BE2C (cell line): ENCODE measurements around the gene DCTN1.
A peak's percentile ranks its signal among the peaks of the same experiment; 100 is the strongest.

Source experiments
- DNase-seq: peaks from one replicate; pipeline ENCODE4 v3.0.0-alpha.2; 2020
- H3K27me3 ChIP-seq: fragments of 250-450 bp; sonication (Bioruptor Pico); 2 replicates; pipeline ENCODE4 v1.5.1; 2020; ENCODE audit warnings: mild to moderate bottlenecking
- H3K36me3 ChIP-seq: fragments of 250-450 bp; sonication (Bioruptor Pico); 2 replicates; pipeline ENCODE4 v1.5.1; 2020; ENCODE audit warnings: mild to moderate bottlenecking
- H3K4me1 ChIP-seq: fragments of 250-450 bp; sonication (Bioruptor Pico); 2 replicates; pipeline ENCODE4 v1.5.1; 2020
- H3K4me3 ChIP-seq: 2 replicates; pipeline ENCODE4 v1.5.1; 2011; ENCODE audit warnings: low read depth, low read length
- H3K9me3 ChIP-seq: fragments of 250-450 bp; sonication (Bioruptor Pico); 2 replicates; pipeline ENCODE4 v1.5.1; 2020
- CTCF ChIP-seq: IDR thresholded peaks from 2 replicates; pipeline ENCODE4 v1.5.1; 2012; ENCODE audit warnings: mild to moderate bottlenecking, low read depth, low read length

DCTN1 gene

GRCh38 chr2:74399785-74400184, 19.7 kb upstream of the DCTN1 start:
- H3K9me3 ChIP-seq: no peaks in the 10 kb centered on the region
- DNase-seq: peak; percentile 12
- H3K4me1 ChIP-seq: no peaks in the 10 kb centered on the region
- no peaks in the 10 kb centered on the region for H3K36me3 ChIP-seq
- no peak overlapping the region for H3K4me3 ChIP-seq
- TF ChIP-seq CTCF: peak; percentile 53
- no peaks in the 10 kb centered on the region for H3K27me3 ChIP-seq

GRCh38 chr2:74396149-74396548, 16.0 kb upstream of the DCTN1 start:
- no peaks in the 10 kb centered on the region for H3K36me3 ChIP-seq
- TF ChIP-seq CTCF: no peak
- no peak overlapping the region for H3K4me3 ChIP-seq
- H3K27me3 ChIP-seq: no peaks in the 10 kb centered on the region
- no peaks in the 10 kb centered on the region for H3K9me3 ChIP-seq
- DNase-seq: no peak
- H3K4me1 ChIP-seq: no peaks in the 10 kb centered on the region

- H3K9me3 ChIP-seq: no peaks in the 10 kb centered on the region
- no peaks in the 10 kb centered on the region for H3K36me3 ChIP-seq
- no peak for TF ChIP-seq CTCF
- no peaks in the 10 kb centered on the region for H3K27me3 ChIP-seq
- DNase-seq: no peak
- H3K4me1 ChIP-seq: no peaks in the 10 kb centered on the region
- H3K4me3 ChIP-seq: no peak overlapping the region
Observed at GRCh38 chr2:74393525-74393924, 13.4 kb upstream of the DCTN1 start.

GRCh38 chr2:74392449-74392743, 12.3 kb upstream of the DCTN1 start:
- H3K36me3 ChIP-seq: no peaks in the 10 kb centered on the region
- peak overlapping the region; percentile 91 for H3K4me3 ChIP-seq
- no peaks in the 10 kb centered on the region for H3K9me3 ChIP-seq
- no peak for TF ChIP-seq CTCF
- no peak for DNase-seq
- no peaks in the 10 kb centered on the region for H3K27me3 ChIP-seq
- no peaks in the 10 kb centered on the region for H3K4me1 ChIP-seq

- Histone ChIP-seq H3K4me3 (peak overlapping the region; percentile 91), H3K27me3 (no peaks in the 10 kb centered on the region), H3K4me1 (no peaks in the 10 kb centered on the region), H3K36me3 (no peaks in the 10 kb centered on the region), H3K9me3 (no peaks in the 10 kb centered on the region)
- TF ChIP-seq CTCF: peak; percentile 82
- DNase-seq: peak; percentile 79
Observed at GRCh38 chr2:74391580-74392448, 11.7 kb upstream of the DCTN1 start.

- Histone ChIP-seq H3K4me3 (peak overlapping the region; percentile 91), H3K27me3 (no peaks in the 10 kb centered on the region), H3K9me3 (no peaks in the 10 kb centered on the region), H3K36me3 (no peaks in the 10 kb centered on the region), H3K4me1 (no peaks in the 10 kb centered on the region)
- no peak for TF ChIP-seq CTCF
- no peak for DNase-seq
Observed at GRCh38 chr2:74391209-74391579, 11.1 kb upstream of the DCTN1 start.
